Keratinocyte (primary cell): ENCODE measurements around the gene ZNF283. TPM values are rescaled to one million over a fixed set of nuclear protein-coding genes. Genes with fewer than 3 reads are reported as not detected.

Source experiments
- DNase-seq: peaks from one replicate; pipeline ENCODE4 v3.0.0-alpha.2; 2011; ENCODE audit warnings: low read depth, missing footprints, low spot score
- FAIRE-seq: peaks from 2 replicates; lab custom pipeline; 2011; peaks lifted over from hg19 to GRCh38; lab: Jason Lieb, UNC
- H2AFZ ChIP-seq: 2 replicates; pipeline ENCODE4 v1.6.0; 2012; ENCODE audit warnings: low read length, control low read depth, inconsistent platforms; ENCODE audit not compliant: control insufficient read depth
- H3K27ac ChIP-seq: 2 replicates; pipeline ENCODE4 v1.5.1; 2011; ENCODE audit warnings: low read length; ENCODE audit not compliant: control insufficient read depth, insufficient read depth
- H3K27me3 ChIP-seq: 3 replicates; pipeline ENCODE4 v1.6.0; 2011; ENCODE audit warnings: low read length; ENCODE audit not compliant: control insufficient read depth, insufficient read depth; ENCODE audit errors: extremely low read depth
- H3K36me3 ChIP-seq, 2 experiments: 2 replicates in 1 of 2; 3 replicates in 1 of 2; pipeline ENCODE4 v1.5.1; 2011; ENCODE audit warnings: low read length in 2 of 2, mild to moderate bottlenecking in 1 of 2; ENCODE audit not compliant: control insufficient read depth in 2 of 2, insufficient read depth in 2 of 2; ENCODE audit errors: extremely low read depth in 1 of 2
- H3K4me1 ChIP-seq: 3 replicates; pipeline ENCODE4 v1.5.1; 2011; ENCODE audit warnings: low read length; ENCODE audit not compliant: control insufficient read depth, insufficient read depth; ENCODE audit errors: extremely low read depth
- H3K4me2 ChIP-seq: 3 replicates; pipeline ENCODE4 v1.6.0; 2011; ENCODE audit warnings: low read depth, low read length; ENCODE audit not compliant: control insufficient read depth, insufficient read depth; ENCODE audit errors: extremely low read depth
- H3K4me3 ChIP-seq, 3 experiments: fragments of 200-600 bp in 1 of 3; sonication (generic) in 1 of 3; 2 replicates in 2 of 3; 3 replicates in 1 of 3; pipeline ENCODE4 v1.5.1; 2011 to 2016; ENCODE audit warnings: low read length in 3 of 3, mild to moderate bottlenecking in 3 of 3, control low read depth in 2 of 3, inconsistent platforms in 1 of 3, low read depth in 1 of 3, mixed read lengths in 1 of 3, mixed run types in 1 of 3, moderate library complexity in 1 of 3; ENCODE audit not compliant: control insufficient read depth in 2 of 3, insufficient read depth in 2 of 3; ENCODE audit errors: extremely low read depth in 1 of 3
- H3K79me2 ChIP-seq: 2 replicates; pipeline ENCODE4 v1.6.0; 2012; ENCODE audit warnings: low read length; ENCODE audit not compliant: control insufficient read depth, insufficient read depth
- H3K9ac ChIP-seq: 3 replicates; pipeline ENCODE4 v1.6.0; 2011; ENCODE audit warnings: low read length; ENCODE audit not compliant: control insufficient read depth, insufficient read depth; ENCODE audit errors: extremely low read depth
- H3K9me1 ChIP-seq: 3 replicates; pipeline ENCODE4 v1.6.0; 2011; ENCODE audit warnings: low read length; ENCODE audit not compliant: control insufficient read depth, insufficient read depth; ENCODE audit errors: extremely low read depth
- H3K9me3 ChIP-seq: 2 replicates; pipeline ENCODE4 v1.5.1; 2012; ENCODE audit warnings: low read depth, low read length; ENCODE audit not compliant: control insufficient read depth
- H4K20me1 ChIP-seq: 3 replicates; pipeline ENCODE4 v1.6.0; 2011; ENCODE audit warnings: low read length; ENCODE audit not compliant: control insufficient read depth, insufficient read depth; ENCODE audit errors: extremely low read depth
- CTCF ChIP-seq, 3 experiments: IDR thresholded peaks in 1 of 3; conservative IDR thresholded peaks in 1 of 3; optimal IDR thresholded peaks in 1 of 3; 2 replicates in 2 of 3; 3 replicates in 1 of 3; pipeline versions ENCODE3 to v1.5.1; 2011; ENCODE audit warnings: low read length in 3 of 3, mild to moderate bottlenecking in 3 of 3, moderate library complexity in 2 of 3, control low read depth in 1 of 3, inconsistent platforms in 1 of 3; ENCODE audit not compliant: insufficient read depth in 2 of 3; ENCODE audit errors: extremely low read depth in 1 of 3
- EZH2 ChIP-seq: IDR thresholded peaks from one replicate; pipeline ENCODE4 v1.6.1; 2012; ENCODE audit warnings: inconsistent platforms, mild to moderate bottlenecking, low read length, moderate library complexity
- dilution Hi-C: fragments of 300-500 bp; cut with MboI; formaldehyde crosslinking; loops from one replicate; pipeline ENCODE4 v1.7.0; 2020; ENCODE audit warnings: low sequenced_read_pairs; ENCODE audit not compliant: extremely low pct_ligation_motif_present
- polyA plus RNA-seq, 5 experiments: library from polyadenylated mRNA; depleted of rRNA in 3 of 5; stranded (reverse) in 3 of 5; stranded (forward) in 1 of 5; unstranded in 1 of 5; fragments of >200 nt; gene quantifications; 1 replicate in 1 of 5; 2 replicates in 3 of 5; 3 replicates in 1 of 5; pipeline versions ENCODE4 v1.2.1 to v1.2.3, GENCODE V29; 2011 to 2012; ENCODE audit warnings: missing spikeins in 2 of 5, low read depth in 1 of 5, low replicate concordance in 1 of 5

The ZNF283 gene
- polyA plus RNA-seq, 1 donor (not counting 4 experiments of a cell fraction or from before 2014, with no cell fraction given), result 7.7 TPM

- no peak for DNase-seq
- Histone ChIP-seq H3K79me2 (no peaks in the 10 kb centered on the region), H3K27me3 (no peaks in the 10 kb centered on the region), H3K27ac (no peak overlapping the region), H2AFZ (peak overlapping the region; percentile 87), H3K4me1 (peaks cover 13% of the 10 kb centered on the region), H3K4me3 (peak overlapping the region; percentile 44 to 82 (median 47)), H3K4me2 (peak overlapping the region; percentile 76), H3K9ac (peak overlapping the region; percentile 67), H4K20me1 (no peaks in the 10 kb centered on the region), H3K9me3 (no peaks in the 10 kb centered on the region), H3K36me3 (no peaks in the 10 kb centered on the region), H3K9me1 (no peaks in the 10 kb centered on the region)
- dilution Hi-C loops, result no loop called here
- TF ChIP-seq CTCF (optimal IDR thresholded peaks at IDR 0.05 in 1 of 3, IDR thresholded peaks at IDR 0.05 in 1 of 3, conservative IDR thresholded peaks at IDR 0.05 in 1 of 3; ENCODE audit: extremely low read depth in 1 of 3, insufficient read depth in 2 of 3, low read length in 3 of 3), result no peak
- TF ChIP-seq EZH2, result no peak
- FAIRE-seq, result no peak
Measured at GRCh38 chr19:43798026-43798545, 29.0 kb upstream of the ZNF283 start.

- peak overlapping the region; percentile 87 for H2AFZ ChIP-seq
- H3K4me2 ChIP-seq, result peak overlapping the region; percentile 76
- no peaks in the 10 kb centered on the region for H4K20me1 ChIP-seq
- no peaks in the 10 kb centered on the region for H3K79me2 ChIP-seq
- peak overlapping the region; percentile 39 for H3K27ac ChIP-seq
- FAIRE-seq (peak; percentile 84), DNase-seq (peak; percentile 72)
- no peaks in the 10 kb centered on the region for H3K36me3 ChIP-seq
- H3K27me3 ChIP-seq, result no peaks in the 10 kb centered on the region
- peaks cover 13% of the 10 kb centered on the region for H3K4me1 ChIP-seq
- dilution Hi-C loops, result no loop called here
- peak overlapping the region; percentile 44 to 82 (median 47) for H3K4me3 ChIP-seq
- H3K9me3 ChIP-seq, result no peaks in the 10 kb centered on the region
- no peak for TF ChIP-seq EZH2
- no peak for TF ChIP-seq CTCF (optimal IDR thresholded peaks at IDR 0.05 in 1 of 3, IDR thresholded peaks at IDR 0.05 in 1 of 3, conservative IDR thresholded peaks at IDR 0.05 in 1 of 3; ENCODE audit: extremely low read depth in 1 of 3, insufficient read depth in 2 of 3, low read length in 3 of 3)
- H3K9me1 ChIP-seq, result no peaks in the 10 kb centered on the region
- H3K9ac ChIP-seq, result peak overlapping the region; percentile 67
Measured at GRCh38 chr19:43798546-43799409, 28.3 kb upstream of the ZNF283 start.
